ENCODE data around the gene KIRREL3.

KIRREL3 gene

DNA sequence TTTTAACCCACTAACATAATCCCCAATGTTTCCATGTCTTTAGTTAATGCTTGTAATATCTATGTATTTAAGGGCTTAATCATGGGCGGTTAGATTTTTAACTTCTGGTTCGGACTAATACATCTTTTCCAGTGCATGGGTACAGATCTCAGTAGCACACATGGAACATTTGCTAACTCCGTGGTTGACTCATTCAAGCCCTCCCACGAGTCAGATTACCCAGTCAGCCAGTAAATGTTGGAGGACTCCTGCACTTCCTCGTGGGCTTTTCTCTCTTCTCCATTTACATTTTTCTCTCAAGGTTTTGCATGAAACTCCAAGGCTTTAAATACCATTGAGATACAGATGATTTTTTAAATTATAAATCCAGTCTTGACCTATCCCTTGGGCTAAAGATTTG, 331.2 kb downstream of the KIRREL3 start:
- peaks cover 60% of the 10 kb centered on the region for H3K27me3 ChIP-seq (ENCODE audit: low read depth, low read length)
- H3K9ac ChIP-seq (ENCODE audit: low read length) = no peak overlapping the region
- TF ChIP-seq EZH2phosphoT487 (IDR thresholded peaks at IDR 0.05; ENCODE audit: low read depth) = no peak
- TF ChIP-seq, protein P1, sequence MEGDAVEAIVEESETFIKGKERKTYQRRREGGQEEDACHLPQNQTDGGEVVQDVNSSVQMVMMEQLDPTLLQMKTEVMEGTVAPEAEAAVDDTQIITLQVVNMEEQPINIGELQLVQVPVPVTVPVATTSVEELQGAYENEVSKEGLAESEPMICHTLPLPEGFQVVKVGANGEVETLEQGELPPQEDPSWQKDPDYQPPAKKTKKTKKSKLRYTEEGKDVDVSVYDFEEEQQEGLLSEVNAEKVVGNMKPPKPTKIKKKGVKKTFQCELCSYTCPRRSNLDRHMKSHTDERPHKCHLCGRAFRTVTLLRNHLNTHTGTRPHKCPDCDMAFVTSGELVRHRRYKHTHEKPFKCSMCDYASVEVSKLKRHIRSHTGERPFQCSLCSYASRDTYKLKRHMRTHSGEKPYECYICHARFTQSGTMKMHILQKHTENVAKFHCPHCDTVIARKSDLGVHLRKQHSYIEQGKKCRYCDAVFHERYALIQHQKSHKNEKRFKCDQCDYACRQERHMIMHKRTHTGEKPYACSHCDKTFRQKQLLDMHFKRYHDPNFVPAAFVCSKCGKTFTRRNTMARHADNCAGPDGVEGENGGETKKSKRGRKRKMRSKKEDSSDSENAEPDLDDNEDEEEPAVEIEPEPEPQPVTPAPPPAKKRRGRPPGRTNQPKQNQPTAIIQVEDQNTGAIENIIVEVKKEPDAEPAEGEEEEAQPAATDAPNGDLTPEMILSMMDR (IDR thresholded peaks at IDR 0.05; ENCODE audit: low read depth, low read length) = no peak
- H2AFZ ChIP-seq (ENCODE audit: low read depth, low read length) = no peak overlapping the region
- H3K4me1 ChIP-seq (ENCODE audit: low read length) = no peaks in the 10 kb centered on the region
- no peaks in the 10 kb centered on the region for H3K79me2 ChIP-seq (ENCODE audit: low read length)
- H3K27ac ChIP-seq (ENCODE audit: low read length) = no peak overlapping the region
- no peaks in the 10 kb centered on the region for H4K20me1 ChIP-seq (ENCODE audit: insufficient read depth, low read length)
- H3K36me3 ChIP-seq (replicated peaks; ENCODE audit: low read depth, low read length) = no peaks in the 10 kb centered on the region
- H3K4me3 ChIP-seq (ENCODE audit: low read length) = no peak overlapping the region
- H3K4me2 ChIP-seq (ENCODE audit: low read length) = no peak overlapping the region
- no peaks in the 10 kb centered on the region for H3K9me3 ChIP-seq (ENCODE audit: insufficient read depth, low read length)

DNA sequence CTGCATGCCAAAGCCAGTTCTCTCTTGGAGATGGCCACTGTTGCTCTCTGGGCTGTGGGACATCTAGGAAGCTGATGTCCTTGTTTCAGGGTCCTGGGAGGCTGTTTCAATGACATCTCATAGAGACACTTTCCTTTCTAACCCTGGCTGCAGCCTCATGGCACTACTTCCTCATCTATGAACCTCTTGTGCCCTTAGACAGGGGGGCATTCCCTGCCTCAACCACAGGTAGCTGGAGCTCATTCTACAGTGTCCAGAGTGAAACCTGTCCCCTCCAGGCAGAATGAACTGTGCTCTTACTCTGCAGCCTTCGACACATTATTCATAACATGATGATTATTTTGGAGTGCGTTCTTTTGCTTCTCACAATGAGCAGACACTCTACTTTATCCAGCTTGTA, 335.9 kb downstream of the KIRREL3 start:
- no peaks in the 10 kb centered on the region for H3K9me3 ChIP-seq (ENCODE audit: insufficient read depth, low read length)
- H3K27me3 ChIP-seq (ENCODE audit: low read depth, low read length) = peaks cover 39% of the 10 kb centered on the region; the same call in 1 of the 2 replicates
- no peak overlapping the region for H3K27ac ChIP-seq (ENCODE audit: low read length)
- H3K4me3 ChIP-seq (ENCODE audit: low read length) = no peak overlapping the region
- no peak overlapping the region for H3K9ac ChIP-seq (ENCODE audit: low read length)
- no peaks in the 10 kb centered on the region for H4K20me1 ChIP-seq (ENCODE audit: insufficient read depth, low read length)
- H3K4me2 ChIP-seq (ENCODE audit: low read length) = no peak overlapping the region
- no peak overlapping the region for H2AFZ ChIP-seq (ENCODE audit: low read depth, low read length)
- no peaks in the 10 kb centered on the region for H3K4me1 ChIP-seq (ENCODE audit: low read length)
- no peaks in the 10 kb centered on the region for H3K79me2 ChIP-seq (ENCODE audit: low read length)
- no peaks in the 10 kb centered on the region for H3K36me3 ChIP-seq (replicated peaks; ENCODE audit: low read depth, low read length)
- TF ChIP-seq, protein P1 (IDR thresholded peaks at IDR 0.05; ENCODE audit: low read depth, low read length) = no peak
- TF ChIP-seq EZH2phosphoT487 (IDR thresholded peaks at IDR 0.05; ENCODE audit: low read depth) = no peak

DNA sequence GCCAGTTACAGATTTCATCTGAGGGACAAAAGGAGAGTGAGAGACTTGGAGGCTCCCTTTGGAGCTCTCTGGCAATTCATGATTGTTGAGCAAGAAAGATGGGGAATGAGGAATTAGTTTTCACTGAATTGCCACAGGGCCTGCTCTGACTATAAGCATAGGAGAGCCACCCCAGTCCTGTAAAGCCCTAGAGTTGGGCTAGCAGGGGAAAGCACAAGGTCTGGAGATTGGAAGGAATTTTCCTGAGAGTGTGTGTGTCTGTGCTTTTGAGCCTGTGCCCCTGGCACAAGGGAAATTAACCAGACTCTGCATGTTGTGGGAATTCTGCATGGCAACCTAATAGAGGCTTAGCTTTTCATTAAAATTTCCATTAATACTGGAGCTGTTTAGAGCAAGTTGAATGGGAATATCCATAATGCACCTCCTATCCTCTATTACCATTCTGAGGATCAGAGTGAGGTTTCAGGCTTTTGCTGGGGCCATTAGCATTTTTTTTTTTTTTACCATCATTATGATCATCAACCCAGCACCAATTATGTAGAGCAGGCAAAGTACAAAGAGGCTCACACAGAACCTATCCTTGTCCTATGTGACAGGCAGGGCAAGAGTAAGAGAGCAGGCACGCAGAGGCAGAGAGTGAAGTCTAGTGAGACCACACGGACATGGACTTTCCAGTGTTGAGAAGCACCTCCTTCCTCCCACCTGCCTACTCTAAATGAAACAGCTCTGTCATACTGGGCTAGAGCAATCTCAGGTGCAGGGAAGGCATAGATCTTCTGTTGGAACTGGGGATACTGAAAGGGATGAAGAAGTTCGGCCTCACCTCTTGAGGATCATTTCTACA, 336.6 kb downstream of the KIRREL3 start:
- Histone ChIP-seq H3K27ac (ENCODE audit: low read length) (no peak overlapping the region), H2AFZ (ENCODE audit: low read depth, low read length) (no peak overlapping the region), H3K36me3 (replicated peaks; ENCODE audit: low read depth, low read length) (no peaks in the 10 kb centered on the region), H4K20me1 (ENCODE audit: insufficient read depth, low read length) (no peaks in the 10 kb centered on the region), H3K4me2 (ENCODE audit: low read length) (no peak overlapping the region), H3K9ac (ENCODE audit: low read length) (no peak overlapping the region), H3K4me3 (ENCODE audit: low read length) (no peak overlapping the region), H3K9me3 (ENCODE audit: insufficient read depth, low read length) (no peaks in the 10 kb centered on the region), H3K4me1 (ENCODE audit: low read length) (no peaks in the 10 kb centered on the region), H3K79me2 (ENCODE audit: low read length) (no peaks in the 10 kb centered on the region), H3K27me3 (ENCODE audit: low read depth, low read length) (peaks cover 41% of the 10 kb centered on the region; the same call in 1 of the 2 replicates)
- TF ChIP-seq EZH2phosphoT487 (IDR thresholded peaks at IDR 0.05; ENCODE audit: low read depth) = no peak
- TF ChIP-seq, protein P1 (IDR thresholded peaks at IDR 0.05; ENCODE audit: low read depth, low read length) = no peak

DNA sequence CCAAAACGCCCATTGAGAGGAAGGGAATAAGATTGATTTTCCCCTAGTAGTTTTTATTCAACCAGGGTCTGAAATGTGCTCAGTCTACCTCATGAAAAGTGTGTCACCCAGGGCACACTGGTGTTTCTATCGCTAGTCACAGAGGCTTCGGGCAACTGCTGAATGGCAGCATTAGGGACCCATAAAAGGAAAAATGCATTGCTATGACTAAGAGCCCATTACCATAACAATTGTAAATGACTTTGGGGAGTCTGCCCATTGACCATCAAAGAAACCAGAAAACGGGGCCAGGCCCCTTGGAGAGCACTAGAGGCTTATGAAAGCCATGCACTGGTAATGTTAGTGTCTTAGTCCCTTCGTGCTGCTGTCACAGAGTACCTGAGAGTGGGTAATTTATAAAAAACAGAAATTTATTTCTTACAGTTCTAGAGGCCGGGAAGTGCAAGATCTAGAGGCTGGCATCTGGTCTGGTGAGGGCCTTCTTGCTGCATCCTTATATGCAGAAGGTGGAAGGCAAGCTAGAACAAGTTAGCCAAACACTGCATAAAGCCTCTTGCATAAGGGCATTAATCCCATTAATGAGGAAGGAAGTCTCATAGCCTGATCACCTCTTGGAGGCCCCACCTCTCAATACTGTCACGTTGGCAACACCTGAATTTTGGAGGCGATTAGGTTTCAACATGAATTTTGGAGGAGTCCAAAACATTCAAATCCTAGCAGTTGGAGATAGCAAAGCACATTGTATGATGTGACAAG, 338.4 kb downstream of the KIRREL3 start:
- H3K27ac ChIP-seq (ENCODE audit: low read length) = no peak overlapping the region
- no peak overlapping the region for H2AFZ ChIP-seq (ENCODE audit: low read depth, low read length)
- no peaks in the 10 kb centered on the region for H3K79me2 ChIP-seq (ENCODE audit: low read length)
- TF ChIP-seq EZH2phosphoT487 (IDR thresholded peaks at IDR 0.05; ENCODE audit: low read depth) = no peak
- TF ChIP-seq, protein P1 (IDR thresholded peaks at IDR 0.05; ENCODE audit: low read depth, low read length) = no peak
- H3K4me2 ChIP-seq (ENCODE audit: low read length) = no peak overlapping the region
- H3K4me3 ChIP-seq (ENCODE audit: low read length) = no peak overlapping the region
- H3K36me3 ChIP-seq (replicated peaks; ENCODE audit: low read depth, low read length) = no peaks in the 10 kb centered on the region
- H3K9ac ChIP-seq (ENCODE audit: low read length) = no peak overlapping the region
- H3K9me3 ChIP-seq (ENCODE audit: insufficient read depth, low read length) = no peaks in the 10 kb centered on the region
- H3K4me1 ChIP-seq (ENCODE audit: low read length) = no peaks in the 10 kb centered on the region
- no peaks in the 10 kb centered on the region for H4K20me1 ChIP-seq (ENCODE audit: insufficient read depth, low read length)
- peaks cover 40% of the 10 kb centered on the region; the same call in 1 of the 2 replicates for H3K27me3 ChIP-seq (ENCODE audit: low read depth, low read length)
